Erythroblast (primary cell): ENCODE results near the gene CARD14.

Experiments used
- DNase-seq, 2 experiments: peaks; one replicate each; lab custom pipeline; 2025; lab: John Stamatoyannopoulos, UW
- GATA1 ChIP-seq: IDR thresholded peaks from 2 replicates; pipeline ENCODE4 v1.6.1; 2011; ENCODE audit warnings: low read depth, mild to moderate bottlenecking, control low read depth, low read length, moderate library complexity
- POLR2A ChIP-seq: IDR thresholded peaks from 2 replicates; pipeline ENCODE4 v1.6.1; 2011; ENCODE audit warnings: mild to moderate bottlenecking, low read length

CARD14 gene

GRCh38 chr17:80214878-80215210, 45.0 kb downstream of the CARD14 start:
- TF ChIP-seq POLR2A (no peak), GATA1 (no peak)
- no peak for DNase-seq

GRCh38 chr17:80216473-80217456, 46.9 kb downstream of the CARD14 start:
- DNase-seq = no peak
- TF ChIP-seq GATA1 = no peak
- no peak for TF ChIP-seq POLR2A

GRCh38 chr17:80217703-80218362, 48.0 kb downstream of the CARD14 start:
- DNase-seq = no peak
- TF ChIP-seq GATA1 (no peak), POLR2A (no peak)

- TF ChIP-seq POLR2A = no peak
- no peak for TF ChIP-seq GATA1
- no peak for DNase-seq
These were observed 48.6 kb downstream of the CARD14 start for GRCh38 chr17:80218391-80218790.

GRCh38 chr17:80219013-80219762, 49.4 kb downstream of the CARD14 start:
- peak; percentile 62 to 67 for DNase-seq
- TF ChIP-seq GATA1 = no peak
- no peak for TF ChIP-seq POLR2A

GRCh38 chr17:80219763-80220053, 49.9 kb downstream of the CARD14 start:
- TF ChIP-seq GATA1 = no peak
- TF ChIP-seq POLR2A = no peak
- DNase-seq = no peak

GRCh38 chr17:80220054-80220735, 50.4 kb downstream of the CARD14 start, which contains the start of the genes SGSH and SLC26A11:
SGSH (minus strand) TSS chr17:80220333; CDS start chr17:80220313, 20 bp downstream.
SLC26A11 (plus strand) TSS chr17:80220427; CDS start chr17:80221561, 1,134 bp downstream.
- DNase-seq = no peak
- TF ChIP-seq POLR2A (no peak), GATA1 (no peak)

GRCh38 chr17:80220736-80221215, 50.9 kb downstream of the CARD14 start:
- no peak for DNase-seq
- TF ChIP-seq POLR2A = no peak
- TF ChIP-seq GATA1 = no peak

GRCh38 chr17:80221351-80222105, 51.7 kb downstream of the CARD14 start:
- TF ChIP-seq GATA1 (no peak), POLR2A (no peak)
- no peak for DNase-seq

GRCh38 chr17:80222376-80223141, 52.7 kb downstream of the CARD14 start:
- DNase-seq = no peak

GRCh38 chr17:80223142-80223815, 53.4 kb downstream of the CARD14 start:
- TF ChIP-seq POLR2A (no peak), GATA1 (no peak)
- DNase-seq = no peak

More at GRCh38 chr17:80222376-80223141, 52.7 kb downstream of the CARD14 start:
- no peak for TF ChIP-seq GATA1
- no peak for TF ChIP-seq POLR2A
